ENCODE measurements around the gene RERG. TPM values are rescaled to one million over a fixed set of nuclear protein-coding genes. Genes with fewer than 3 reads are reported as not detected.

RERG gene
- total and polyA plus RNA-seq, 2 experiments from 2014 or later: 1.1 to 1.5 TPM

DNA sequence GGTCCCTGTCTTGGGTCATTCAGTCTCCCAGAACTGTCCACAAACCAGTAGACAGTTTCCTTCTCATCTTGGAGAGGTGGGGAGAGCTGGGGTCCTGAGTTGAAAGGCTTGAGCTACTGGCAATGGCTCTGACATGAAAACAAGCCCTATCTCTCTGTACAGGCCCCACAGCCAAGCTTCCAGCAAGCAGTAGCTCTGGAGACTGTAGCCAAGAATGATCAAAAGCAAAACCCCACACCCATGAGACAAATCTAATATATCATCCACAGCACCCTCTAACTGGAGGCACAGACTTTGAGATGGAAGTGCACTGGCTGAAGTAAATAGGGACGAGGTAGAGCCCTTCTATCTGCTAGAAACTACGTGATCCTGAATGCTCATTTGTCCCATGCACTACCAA is 40.9 kb downstream of the RERG start:
- no peaks in the 10 kb centered on the region for H3K27me3 ChIP-seq (ENCODE audit: insufficient read depth)
- H3K4me1 Mint-ChIP-seq: peaks cover 4% of the 10 kb centered on the region; the same call in 2 of the 3 replicates
- no peaks in the 10 kb centered on the region for H3K36me3 ChIP-seq (ENCODE audit: insufficient read depth)
- no peaks in the 10 kb centered on the region for H3K4me1 ChIP-seq (ENCODE audit: insufficient read depth)
- no peaks in the 10 kb centered on the region for H3K36me3 Mint-ChIP-seq (ENCODE audit: low read depth)
- H4K20me1 ChIP-seq (replicated peaks; ENCODE audit: insufficient read depth): no peaks in the 10 kb centered on the region
- H3K27ac ChIP-seq (ENCODE audit: low read depth): no peak overlapping the region
- H2AFZ ChIP-seq: no peak overlapping the region
- no peak overlapping the region for H3K4me3 ChIP-seq
- H3K4me3 Mint-ChIP-seq: no peak overlapping the region
- H3K9me2 ChIP-seq (ENCODE audit: insufficient read depth): no peaks in the 10 kb centered on the region
- DNase-seq (ENCODE audit: low spot score): no peak
- TF ChIP-seq, protein P1, sequence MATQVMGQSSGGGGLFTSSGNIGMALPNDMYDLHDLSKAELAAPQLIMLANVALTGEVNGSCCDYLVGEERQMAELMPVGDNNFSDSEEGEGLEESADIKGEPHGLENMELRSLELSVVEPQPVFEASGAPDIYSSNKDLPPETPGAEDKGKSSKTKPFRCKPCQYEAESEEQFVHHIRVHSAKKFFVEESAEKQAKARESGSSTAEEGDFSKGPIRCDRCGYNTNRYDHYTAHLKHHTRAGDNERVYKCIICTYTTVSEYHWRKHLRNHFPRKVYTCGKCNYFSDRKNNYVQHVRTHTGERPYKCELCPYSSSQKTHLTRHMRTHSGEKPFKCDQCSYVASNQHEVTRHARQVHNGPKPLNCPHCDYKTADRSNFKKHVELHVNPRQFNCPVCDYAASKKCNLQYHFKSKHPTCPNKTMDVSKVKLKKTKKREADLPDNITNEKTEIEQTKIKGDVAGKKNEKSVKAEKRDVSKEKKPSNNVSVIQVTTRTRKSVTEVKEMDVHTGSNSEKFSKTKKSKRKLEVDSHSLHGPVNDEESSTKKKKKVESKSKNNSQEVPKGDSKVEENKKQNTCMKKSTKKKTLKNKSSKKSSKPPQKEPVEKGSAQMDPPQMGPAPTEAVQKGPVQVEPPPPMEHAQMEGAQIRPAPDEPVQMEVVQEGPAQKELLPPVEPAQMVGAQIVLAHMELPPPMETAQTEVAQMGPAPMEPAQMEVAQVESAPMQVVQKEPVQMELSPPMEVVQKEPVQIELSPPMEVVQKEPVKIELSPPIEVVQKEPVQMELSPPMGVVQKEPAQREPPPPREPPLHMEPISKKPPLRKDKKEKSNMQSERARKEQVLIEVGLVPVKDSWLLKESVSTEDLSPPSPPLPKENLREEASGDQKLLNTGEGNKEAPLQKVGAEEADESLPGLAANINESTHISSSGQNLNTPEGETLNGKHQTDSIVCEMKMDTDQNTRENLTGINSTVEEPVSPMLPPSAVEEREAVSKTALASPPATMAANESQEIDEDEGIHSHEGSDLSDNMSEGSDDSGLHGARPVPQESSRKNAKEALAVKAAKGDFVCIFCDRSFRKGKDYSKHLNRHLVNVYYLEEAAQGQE (IDR thresholded peaks at IDR 0.05; ENCODE audit: unreplicated experiment): no peak
- no peak for TF ChIP-seq CREB1 (CRISPR knock-in tag; IDR thresholded peaks at IDR 0.05; ENCODE audit: low read depth)
- TF ChIP-seq EZH2phosphoT487 (IDR thresholded peaks at IDR 0.05; ENCODE audit: unreplicated experiment): no peak
- TF ChIP-seq, protein P2, sequence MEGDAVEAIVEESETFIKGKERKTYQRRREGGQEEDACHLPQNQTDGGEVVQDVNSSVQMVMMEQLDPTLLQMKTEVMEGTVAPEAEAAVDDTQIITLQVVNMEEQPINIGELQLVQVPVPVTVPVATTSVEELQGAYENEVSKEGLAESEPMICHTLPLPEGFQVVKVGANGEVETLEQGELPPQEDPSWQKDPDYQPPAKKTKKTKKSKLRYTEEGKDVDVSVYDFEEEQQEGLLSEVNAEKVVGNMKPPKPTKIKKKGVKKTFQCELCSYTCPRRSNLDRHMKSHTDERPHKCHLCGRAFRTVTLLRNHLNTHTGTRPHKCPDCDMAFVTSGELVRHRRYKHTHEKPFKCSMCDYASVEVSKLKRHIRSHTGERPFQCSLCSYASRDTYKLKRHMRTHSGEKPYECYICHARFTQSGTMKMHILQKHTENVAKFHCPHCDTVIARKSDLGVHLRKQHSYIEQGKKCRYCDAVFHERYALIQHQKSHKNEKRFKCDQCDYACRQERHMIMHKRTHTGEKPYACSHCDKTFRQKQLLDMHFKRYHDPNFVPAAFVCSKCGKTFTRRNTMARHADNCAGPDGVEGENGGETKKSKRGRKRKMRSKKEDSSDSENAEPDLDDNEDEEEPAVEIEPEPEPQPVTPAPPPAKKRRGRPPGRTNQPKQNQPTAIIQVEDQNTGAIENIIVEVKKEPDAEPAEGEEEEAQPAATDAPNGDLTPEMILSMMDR (conservative IDR thresholded peaks at IDR 0.05; ENCODE audit: low read depth in 2 of 2): no peak
- TF ChIP-seq NANOG (IDR thresholded peaks at IDR 0.05; ENCODE audit: borderline replicate concordance): no peak
- TF ChIP-seq JUNB (IDR thresholded peaks at IDR 0.05; ENCODE audit: unreplicated experiment): no peak
- TF ChIP-seq ZNF114 (CRISPR knock-in tag; IDR thresholded peaks at IDR 0.05): no peak
- TF ChIP-seq, protein P3, sequence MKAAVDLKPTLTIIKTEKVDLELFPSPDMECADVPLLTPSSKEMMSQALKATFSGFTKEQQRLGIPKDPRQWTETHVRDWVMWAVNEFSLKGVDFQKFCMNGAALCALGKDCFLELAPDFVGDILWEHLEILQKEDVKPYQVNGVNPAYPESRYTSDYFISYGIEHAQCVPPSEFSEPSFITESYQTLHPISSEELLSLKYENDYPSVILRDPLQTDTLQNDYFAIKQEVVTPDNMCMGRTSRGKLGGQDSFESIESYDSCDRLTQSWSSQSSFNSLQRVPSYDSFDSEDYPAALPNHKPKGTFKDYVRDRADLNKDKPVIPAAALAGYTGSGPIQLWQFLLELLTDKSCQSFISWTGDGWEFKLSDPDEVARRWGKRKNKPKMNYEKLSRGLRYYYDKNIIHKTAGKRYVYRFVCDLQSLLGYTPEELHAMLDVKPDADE (IDR thresholded peaks at IDR 0.05): no peak
- no peaks in the 10 kb centered on the region for H3K9me3 Mint-ChIP-seq
- H3K79me2 ChIP-seq (replicated peaks; ENCODE audit: insufficient read depth): no peaks in the 10 kb centered on the region
- H3F3A ChIP-seq (replicated peaks; ENCODE audit: low read depth): no peaks in the 10 kb centered on the region
- ATAC-seq: no peak
- no peak overlapping the region for H3K4me2 ChIP-seq
- H3K27me3 Mint-ChIP-seq (ENCODE audit: insufficient read depth, low read depth, poor library complexity): peaks cover 2% of the 10 kb centered on the region
- no peak overlapping the region for H3K27ac Mint-ChIP-seq

DNA sequence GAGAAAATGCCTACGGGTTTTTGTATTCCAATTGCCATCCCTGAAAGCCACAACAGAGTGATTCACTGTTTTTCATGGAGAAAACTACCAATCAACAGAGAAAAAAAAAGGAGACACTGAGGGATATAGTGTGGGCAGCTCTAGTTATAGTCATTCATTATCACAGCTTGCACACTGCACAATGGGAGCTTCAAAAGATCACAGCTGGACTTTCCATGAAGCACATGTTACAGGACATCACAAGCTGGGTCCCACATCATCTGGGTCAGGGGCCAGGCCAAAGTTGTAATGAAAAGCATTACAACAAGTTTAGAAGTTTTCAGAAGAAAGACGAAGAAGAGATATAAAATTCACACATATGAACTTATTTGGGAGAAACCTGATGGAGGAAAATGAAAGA is 41.5 kb downstream of the RERG start:
- ATAC-seq: no peak
- no peak overlapping the region for H3K4me2 ChIP-seq
- Mint-ChIP-seq H3K4me1 (peaks cover 6% of the 10 kb centered on the region; the same call in 2 of the 3 replicates), H3K4me3 (no peak overlapping the region), H3K9me3 (no peaks in the 10 kb centered on the region), H3K27ac (no peak overlapping the region), H3K27me3 (ENCODE audit: insufficient read depth, low read depth, poor library complexity) (peaks cover 2% of the 10 kb centered on the region), H3K36me3 (ENCODE audit: low read depth) (no peaks in the 10 kb centered on the region)
- no peaks in the 10 kb centered on the region for H3K27me3 ChIP-seq (ENCODE audit: insufficient read depth)
- no peak overlapping the region for H3K27ac ChIP-seq (ENCODE audit: low read depth)
- H3K79me2 ChIP-seq (replicated peaks; ENCODE audit: insufficient read depth): no peaks in the 10 kb centered on the region
- H2AFZ ChIP-seq: no peak overlapping the region
- no peaks in the 10 kb centered on the region for H4K20me1 ChIP-seq (replicated peaks; ENCODE audit: insufficient read depth)
- no peaks in the 10 kb centered on the region for H3K4me1 ChIP-seq (ENCODE audit: insufficient read depth)
- DNase-seq (ENCODE audit: low spot score): no peak
- H3K4me3 ChIP-seq: no peak overlapping the region
- no peaks in the 10 kb centered on the region for H3K36me3 ChIP-seq (ENCODE audit: insufficient read depth)
- H3F3A ChIP-seq (replicated peaks; ENCODE audit: low read depth): no peaks in the 10 kb centered on the region
- H3K9me2 ChIP-seq (ENCODE audit: insufficient read depth): no peaks in the 10 kb centered on the region
- TF ChIP-seq EZH2phosphoT487 (IDR thresholded peaks at IDR 0.05; ENCODE audit: unreplicated experiment) (no peak), JUNB (IDR thresholded peaks at IDR 0.05; ENCODE audit: unreplicated experiment) (no peak), STAT1 (IDR thresholded peaks at IDR 0.05; ENCODE audit: unreplicated experiment) (no peak), ZNF331 (CRISPR knock-in tag; IDR thresholded peaks at IDR 0.05; ENCODE audit: low read depth) (no peak), POLR2AphosphoS5 (IDR thresholded peaks at IDR 0.05; ENCODE audit: low read depth) (no peak)
- TF ChIP-seq, protein P1 (IDR thresholded peaks at IDR 0.05; ENCODE audit: unreplicated experiment): no peak
- TF ChIP-seq, protein P2 (conservative IDR thresholded peaks at IDR 0.05; ENCODE audit: low read depth in 2 of 2): no peak
